ENCODE results near the gene ZNF423. TPM values are rescaled to one million over a fixed set of nuclear protein-coding genes. Genes with fewer than 3 reads are reported as not detected.

The ZNF423 gene
- total and polyA plus RNA-seq, 10 donors = 0.36 to 7.0 (median 3.7) TPM

DNA sequence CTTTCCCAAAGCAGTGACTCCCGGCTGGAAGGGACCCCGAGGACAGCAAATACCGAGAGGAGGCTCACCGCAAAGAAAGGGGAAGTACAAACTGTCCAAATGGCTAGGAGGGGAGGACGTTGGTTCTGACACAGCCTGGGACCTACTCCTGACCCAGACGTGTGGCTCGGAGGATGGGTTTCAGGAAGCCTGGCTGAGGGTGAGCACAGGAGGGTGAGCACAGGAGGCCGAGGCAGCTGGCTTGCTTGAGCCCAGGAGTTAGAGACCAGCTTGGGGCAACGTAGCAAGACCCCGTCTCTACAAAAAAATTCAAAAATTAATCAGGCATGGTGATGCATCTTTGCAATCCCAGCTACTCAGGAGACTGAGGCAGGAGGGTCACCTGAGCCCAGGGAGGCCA, 399.1 kb downstream of the ZNF423 start:
- H3K36me3 ChIP-seq = no peaks in the 10 kb centered on the region
- H3K4me1 ChIP-seq = peaks cover 0 to 10% (median 0%) of the 10 kb centered on the region in 6 donors
- peak; percentile 25 for DNase-seq
- H3K27ac ChIP-seq = no peak overlapping the region
- H3K27me3 ChIP-seq (replicated peaks in 1 of 7) = peaks cover 0 to 10% (median 0%) of the 10 kb centered on the region in 7 donors
- WGBS, 5 donors = 71 to 81% (median 77%) methylated on average over 10 of the region's 10 CpGs
- intact Hi-C loops (cut with DNase I; ENCODE audit: low total_unique reads) = no loop called here
- H3K4me3 ChIP-seq = no peak overlapping the region
- TF ChIP-seq CTCF (IDR thresholded peaks at IDR 0.05 in 8 of 11, conservative IDR thresholded peaks at IDR 0.05 in 3 of 11) (no peak), POLR2AphosphoS5 (IDR thresholded peaks at IDR 0.05) (no peak), POLR2A (IDR thresholded peaks at IDR 0.05) (no peak)
- no peaks in the 10 kb centered on the region for H3K9me3 ChIP-seq

DNA sequence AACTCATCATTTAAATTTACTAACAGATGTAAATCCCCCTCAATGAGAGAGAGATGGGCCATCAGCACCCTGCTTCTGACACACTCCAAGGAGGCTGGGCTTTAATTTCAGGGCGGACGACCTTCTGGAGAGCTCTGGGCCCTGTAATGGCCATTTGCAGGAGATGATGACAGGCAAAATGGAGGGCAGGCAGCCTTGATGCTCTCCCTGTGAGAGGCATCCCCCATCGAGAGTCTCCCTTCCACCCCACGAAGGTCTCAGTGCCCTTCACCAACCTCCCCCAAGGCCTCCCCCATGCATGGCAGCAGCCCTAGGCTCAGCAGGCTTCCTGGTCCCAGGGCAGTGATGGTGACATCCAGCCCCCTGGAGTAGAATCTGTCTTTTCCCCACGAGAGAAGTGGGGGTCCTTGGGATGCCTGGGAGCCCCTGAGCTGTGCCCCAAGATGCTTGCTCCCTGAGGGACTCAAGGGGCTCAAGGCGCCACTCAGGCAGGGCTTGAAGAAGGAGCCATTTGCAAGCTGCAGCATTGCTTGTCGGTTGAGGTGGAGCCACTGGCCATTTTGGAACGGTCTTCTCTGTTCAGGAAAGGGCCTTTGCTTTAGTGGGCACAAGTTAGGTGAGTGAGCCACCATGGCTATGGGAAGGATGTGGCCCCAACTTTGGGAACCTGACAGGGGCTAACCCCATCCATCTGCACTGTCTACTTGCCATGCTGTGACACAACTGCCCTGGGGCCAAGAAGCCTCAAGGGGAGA, 399.7 kb downstream of the ZNF423 start:
- 75 to 94% (median 87%) methylated on average over 7 to 8 of the region's 8 CpGs for WGBS, 5 donors
- no peaks in the 10 kb centered on the region for H3K36me3 ChIP-seq
- no peak overlapping the region for H3K27ac ChIP-seq
- intact Hi-C loops (cut with DNase I; ENCODE audit: low total_unique reads) = no loop called here
- peaks cover 0 to 14% (median 0%) of the 10 kb centered on the region in 6 donors for H3K4me1 ChIP-seq
- DNase-seq = peak; percentile 60
- H3K9me3 ChIP-seq = no peaks in the 10 kb centered on the region
- no peak overlapping the region for H3K4me3 ChIP-seq
- peaks cover 0 to 10% (median 0%) of the 10 kb centered on the region in 7 donors for H3K27me3 ChIP-seq (replicated peaks in 1 of 7)
- TF ChIP-seq CTCF (IDR thresholded peaks at IDR 0.05 in 8 of 11, conservative IDR thresholded peaks at IDR 0.05 in 3 of 11) (no peak), POLR2A (IDR thresholded peaks at IDR 0.05) (no peak), POLR2AphosphoS5 (IDR thresholded peaks at IDR 0.05) (no peak)

DNA sequence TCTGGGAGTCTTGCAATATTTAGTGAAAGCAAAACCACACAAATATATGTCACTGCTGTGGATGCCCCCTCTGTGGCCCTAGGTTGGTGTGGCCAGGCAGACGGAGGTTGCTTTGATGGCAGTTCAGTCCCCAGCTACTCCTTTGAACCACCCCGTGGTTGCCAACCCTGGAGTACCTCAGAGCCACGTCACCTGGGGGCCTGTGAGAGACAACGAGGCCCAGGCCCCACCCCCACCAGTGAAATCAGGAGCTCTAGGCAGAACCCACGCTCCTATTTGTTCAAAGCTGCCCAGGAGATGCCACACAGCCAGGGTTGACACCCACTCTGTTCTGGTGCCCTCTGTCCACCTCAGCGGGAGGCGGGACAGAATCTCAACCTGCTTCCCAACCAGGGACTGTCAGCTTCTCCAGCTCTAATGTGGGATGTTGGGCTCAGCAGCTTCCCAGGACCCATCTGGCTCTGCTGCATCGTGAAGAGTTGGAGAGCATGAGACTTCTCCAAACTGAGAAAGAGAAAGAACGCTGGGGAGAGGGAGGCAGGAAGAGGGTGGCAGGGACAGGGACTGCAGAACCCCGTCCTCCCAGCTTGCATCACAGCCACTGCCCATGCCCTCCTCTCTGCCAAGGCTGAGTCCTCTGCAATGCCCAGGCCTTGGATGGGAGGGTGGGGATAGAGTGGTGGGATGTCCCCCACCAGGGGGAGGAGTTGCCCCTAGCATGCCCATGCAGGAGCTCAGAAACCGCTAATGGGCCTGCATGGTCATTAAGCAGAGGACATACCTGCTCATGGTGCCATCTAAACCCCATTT, 400.5 kb downstream of the ZNF423 start:
- Histone ChIP-seq H3K4me3 (no peak overlapping the region), H3K36me3 (no peaks in the 10 kb centered on the region), H3K27ac (no peak overlapping the region), H3K9me3 (no peaks in the 10 kb centered on the region), H3K27me3 (replicated peaks in 1 of 7) (peaks cover 0 to 10% (median 0%) of the 10 kb centered on the region in 7 donors), H3K4me1 (peaks cover 0 to 18% (median 0%) of the 10 kb centered on the region in 6 donors)
- DNase-seq = peak; percentile 56
- TF ChIP-seq POLR2AphosphoS5 (IDR thresholded peaks at IDR 0.05) (no peak), POLR2A (IDR thresholded peaks at IDR 0.05) (no peak), CTCF (IDR thresholded peaks at IDR 0.05 in 8 of 11, conservative IDR thresholded peaks at IDR 0.05 in 3 of 11) (no peak)
- 72 to 81% (median 79%) methylated on average over 9 to 11 of the region's 11 CpGs for WGBS, 5 donors
- intact Hi-C loops (cut with DNase I; ENCODE audit: low total_unique reads) = no loop called here
